ENCODE measurements around the gene EWSR1. TPM values are rescaled to one million over a fixed set of nuclear protein-coding genes. Genes with fewer than 3 reads are reported as not detected.
A peak's percentile ranks its signal among the peaks of the same experiment; 100 is the strongest.

Gene EWSR1
- total and polyA plus RNA-seq, 2 of the 4 experiments (the other 2 are of a cell fraction) = 243 to 518 TPM

- WGBS, 2 experiments (ENCODE audit: extremely low coverage in 2 of 2, insufficient read length in 1 of 2) = 15% methylated on average over 6 of the region's 13 CpGs; no CpG with 5 or more reads in 1 of the 2 experiments
- Histone ChIP-seq H3K56ac (ENCODE audit: extremely low read depth, insufficient read depth, low read length) (peak overlapping the region; percentile 30; the same call in 1 of the 2 replicates), H2AK9ac (replicated peaks; ENCODE audit: low read depth, low read length, poor library complexity) (no peak overlapping the region), H2BK120ac (ENCODE audit: low read depth, low read length) (no peak overlapping the region), H2BK15ac (ENCODE audit: low read depth, low read length) (no peak overlapping the region), H2BK5ac (ENCODE audit: low read depth, low read length, poor library complexity, severe bottlenecking) (peak overlapping the region; percentile 22), H3K79me1 (ENCODE audit: low read depth in 1 of 2, low read length in 2 of 2) (peaks cover 15 to 60% of the 10 kb centered on the region in 2 experiments), H2BK20ac (ENCODE audit: low read depth, low read length) (no peak overlapping the region), H3K9me1 (ENCODE audit: insufficient read depth, low read length) (peaks cover 16% of the 10 kb centered on the region), H2AFZ (replicated peaks; ENCODE audit: low read length, poor library complexity) (no peak overlapping the region), H3K9ac (ENCODE audit: low read depth, low read length) (peak overlapping the region; percentile 99), H3K4me3 (ENCODE audit: insufficient read depth, low read depth, low read length) (peak overlapping the region; percentile 75), H3K4me1 (ENCODE audit: control insufficient read depth, insufficient read depth, low read length) (peaks cover 17% of the 10 kb centered on the region), H3K27ac (ENCODE audit: insufficient read depth, low read length) (no peak overlapping the region; the same call in 1 of the 2 replicates), H4K91ac (ENCODE audit: insufficient read depth, low read depth, low read length) (no peak overlapping the region), H4K5ac (ENCODE audit: low read depth, low read length) (no peak overlapping the region), H3K14ac (replicated peaks; ENCODE audit: low read depth, low read length) (peak overlapping the region; percentile 70), H4K8ac (ENCODE audit: low read depth in 2 of 2, low read length in 2 of 2) (no peak overlapping the region), H3K36me3 (ENCODE audit: control insufficient read depth, insufficient read depth, low read length) (peaks cover 21% of the 10 kb centered on the region), H3K18ac (ENCODE audit: low read depth, low read length) (no peak overlapping the region), H3K27me3 (ENCODE audit: control insufficient read depth, insufficient read depth, low read length) (no peaks in the 10 kb centered on the region), H4K20me1 (ENCODE audit: insufficient read depth, low read length) (peaks cover 65% of the 10 kb centered on the region), H3K9me3 (ENCODE audit: control insufficient read depth, insufficient read depth, low read length) (no peaks in the 10 kb centered on the region), H3K4me2 (ENCODE audit: low read depth, low read length) (peak overlapping the region; percentile 92), H3K23ac (ENCODE audit: low read depth, low read length) (peak overlapping the region; percentile 77), H2AK5ac (ENCODE audit: low read depth, low read length) (no peak overlapping the region), H3K4ac (ENCODE audit: low read depth, low read length) (no peak overlapping the region; the same call in 1 of the 2 replicates)
- intact Hi-C loops (cut with micrococcal nuclease) = no loop called here
- in situ Hi-C loops (cut with MboI; ENCODE audit: low sequenced_read_pairs) = no loop called here
- CTCF ChIA-PET = no interaction called here
- dilution Hi-C loops (cut with HindIII; ENCODE audit: low sequenced_read_pairs, unreplicated experiment) = no loop called here
- POLR2A ChIA-PET (ENCODE audit: unreplicated experiment) = interaction anchor here (0.5 to 0.6 kb wide), 3 partner anchors 231 to 1380 kb away, joined by 3 to 8 read pairs (median 6); no protein-coding TSS in a partner anchor
- TF ChIP-seq MAFK (IDR thresholded peaks at IDR 0.05; ENCODE audit: low read depth, low read length) (no peak), MXI1 (IDR thresholded peaks at IDR 0.05; ENCODE audit: borderline replicate concordance, low read depth, low read length) (peak; percentile 61; the same call in 1 of the 2 replicates), SMC3 (IDR thresholded peaks at IDR 0.05; ENCODE audit: low read depth, low read length) (no peak), ELK1 (IDR thresholded peaks at IDR 0.05; ENCODE audit: borderline replicate concordance, low read depth, low read length) (no peak), BHLHE40 (IDR thresholded peaks at IDR 0.05; ENCODE audit: low read depth, low read length) (no peak), POLR2A (IDR thresholded peaks at IDR 0.05; ENCODE audit: low read depth, low read length) (0 out of 2 replicates have a peak, but pooled peaks have one; percentile 9)
- DNase-seq (peak; percentile 12), ATAC-seq (ENCODE audit: low read depth) (no peak)
- BruUV-seq (replicated peaks) = no TSS peak
Observed at GRCh38 chr22:29269731-29270474, 1.8 kb downstream of the EWSR1 start.

Measured in IMR-90 (cell line).